ENCODE measurements around the gene UQCC5.

The UQCC5 gene

DNA sequence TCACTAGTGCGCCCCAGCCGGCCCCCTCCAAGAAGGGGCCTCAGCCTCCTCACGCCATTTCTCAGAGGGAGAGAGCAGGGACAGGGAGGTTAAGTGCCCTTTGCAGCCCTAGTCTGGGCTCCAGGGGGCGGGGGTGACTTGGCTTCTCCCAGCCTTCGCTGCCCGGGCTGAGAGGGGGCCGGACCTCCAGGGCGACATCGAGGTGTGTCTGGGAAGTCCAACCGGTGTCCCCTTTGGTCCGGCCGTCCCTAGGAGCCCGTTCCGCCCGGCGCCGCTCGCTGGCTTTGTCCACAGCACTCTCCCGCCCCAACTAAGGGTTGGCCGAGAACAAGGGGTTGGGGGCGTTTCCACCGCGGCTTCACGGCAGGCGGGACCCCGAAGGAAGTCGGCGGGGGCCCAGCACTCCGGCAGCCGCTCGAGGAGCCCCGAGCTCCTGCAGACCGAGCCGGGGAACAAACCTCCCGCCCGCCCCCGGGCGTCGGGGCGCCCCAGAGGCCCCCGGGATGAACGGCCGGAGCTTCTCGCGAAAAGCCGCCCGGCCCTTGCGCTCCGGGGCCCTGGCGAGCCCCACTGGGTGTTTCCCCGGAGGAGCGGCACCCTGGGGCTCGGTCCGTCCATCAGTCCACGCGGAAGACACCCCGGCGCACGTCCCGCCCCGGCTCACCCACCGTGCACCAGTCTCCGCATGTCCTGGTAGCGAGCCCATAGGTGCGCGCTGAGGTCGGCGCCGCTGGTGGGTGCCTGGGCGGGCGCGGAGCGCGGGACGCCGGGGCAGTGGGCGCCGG lies 3.4 kb upstream of the UQCC5 start:
- Mint-ChIP-seq H3K4me1 (ENCODE audit: low read depth) (peaks cover 28% of the 10 kb centered on the region), H3K27ac (peak overlapping the region; percentile 74), H3K9me3 (no peaks in the 10 kb centered on the region), H3K36me3 (ENCODE audit: low read depth) (peaks cover 36% of the 10 kb centered on the region), H3K27me3 (no peaks in the 10 kb centered on the region), H3K4me3 (peak overlapping the region; percentile 83)
- peak; percentile 64 for DNase-seq

DNA sequence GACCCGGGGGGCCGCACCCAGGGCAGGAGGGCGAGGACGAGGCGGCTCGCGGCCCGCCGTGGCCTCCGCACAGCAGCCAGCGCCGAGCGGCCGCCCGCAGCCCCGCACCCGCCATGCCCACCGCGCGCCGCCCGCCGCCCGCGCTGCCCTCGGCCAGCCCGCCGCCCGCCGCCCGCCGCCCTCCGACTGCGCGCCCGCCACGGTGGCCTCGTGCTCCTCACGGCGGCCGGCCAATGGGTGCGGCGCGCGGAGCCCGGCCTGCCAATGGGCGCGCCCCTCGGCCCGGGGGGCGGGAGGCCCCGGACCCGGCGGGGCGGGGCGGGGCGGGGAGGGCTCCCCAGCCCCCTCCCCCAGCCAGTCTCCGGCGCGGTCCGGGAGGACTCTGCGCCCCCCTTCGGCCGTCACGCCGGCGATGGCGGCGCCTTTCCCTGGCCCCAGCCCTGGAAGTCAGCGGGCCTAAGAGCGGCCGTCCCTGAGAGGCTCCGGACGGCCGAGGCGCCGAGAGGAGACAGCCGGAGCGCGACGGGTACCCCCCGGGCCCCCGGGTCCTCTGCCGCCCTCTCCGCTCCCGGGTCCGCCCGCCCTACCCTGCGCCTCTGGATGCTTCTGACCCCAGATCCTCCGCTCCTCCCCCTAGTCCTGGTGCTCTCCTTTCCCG lies 2.7 kb upstream of the UQCC5 start, which contains the start of gene NT5DC2:
TSS of gene NT5DC2 (minus strand) at position 235 of the 658 bp plus-strand sequence. CDS start at position 115, 120 bp downstream.
- DNase-seq, result peak; percentile 82
- Mint-ChIP-seq H3K9me3 (no peaks in the 10 kb centered on the region), H3K4me1 (ENCODE audit: low read depth) (peaks cover 34% of the 10 kb centered on the region), H3K4me3 (peak within 1 kb of the TSS; percentile 83), H3K27me3 (no peaks in the 10 kb centered on the region), H3K27ac (peak within 1 kb of the TSS; percentile 74), H3K36me3 (ENCODE audit: low read depth) (peaks cover 35% of the 10 kb centered on the region)

DNA sequence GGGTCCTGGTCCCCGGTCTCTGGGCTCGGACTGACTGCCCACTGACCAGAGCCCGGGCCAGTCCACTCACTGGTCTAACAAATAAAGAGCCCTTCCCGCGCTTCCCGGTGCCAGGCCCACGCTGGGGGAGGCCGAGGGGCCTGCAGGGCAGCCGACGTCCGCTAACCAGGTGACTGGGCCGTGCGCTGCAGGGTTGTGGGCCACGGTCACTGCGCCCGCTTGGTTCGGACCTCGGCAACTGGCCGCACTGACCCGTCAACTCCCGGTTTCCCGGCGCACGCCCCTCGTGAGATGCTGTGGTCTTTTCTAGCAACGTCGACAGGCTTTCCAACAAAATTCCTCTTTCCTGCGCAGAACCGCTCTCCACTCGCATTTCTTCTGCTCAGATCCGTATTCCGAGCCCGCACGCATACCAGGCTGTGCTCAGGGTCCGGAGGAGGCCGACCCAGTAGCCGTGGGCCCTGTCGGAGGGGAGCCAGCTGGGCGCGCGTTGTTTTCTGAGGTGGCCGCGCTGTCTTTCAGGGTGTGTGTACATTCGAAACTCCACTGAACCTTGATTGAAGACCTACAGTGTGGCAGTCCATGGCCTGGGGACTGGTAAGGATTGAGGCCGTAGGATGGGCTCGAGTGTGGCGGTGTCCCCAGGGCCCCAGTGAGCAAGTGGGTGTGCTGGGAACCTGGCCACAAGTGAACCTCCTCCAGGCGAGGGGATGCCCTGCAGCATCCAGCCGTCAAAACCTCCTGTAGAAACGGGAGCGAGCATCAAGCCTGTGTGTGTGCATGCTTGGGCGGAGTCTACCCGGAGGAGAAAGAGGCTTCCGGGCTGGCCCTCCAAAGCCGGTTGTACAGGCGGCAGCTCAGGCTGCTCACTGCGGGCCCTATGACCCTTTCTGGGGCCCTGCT lies 1.9 kb upstream of the UQCC5 start:
- peaks cover 41% of the 10 kb centered on the region for H3K4me1 Mint-ChIP-seq (ENCODE audit: low read depth)
- peak; percentile 34 for DNase-seq

DNA sequence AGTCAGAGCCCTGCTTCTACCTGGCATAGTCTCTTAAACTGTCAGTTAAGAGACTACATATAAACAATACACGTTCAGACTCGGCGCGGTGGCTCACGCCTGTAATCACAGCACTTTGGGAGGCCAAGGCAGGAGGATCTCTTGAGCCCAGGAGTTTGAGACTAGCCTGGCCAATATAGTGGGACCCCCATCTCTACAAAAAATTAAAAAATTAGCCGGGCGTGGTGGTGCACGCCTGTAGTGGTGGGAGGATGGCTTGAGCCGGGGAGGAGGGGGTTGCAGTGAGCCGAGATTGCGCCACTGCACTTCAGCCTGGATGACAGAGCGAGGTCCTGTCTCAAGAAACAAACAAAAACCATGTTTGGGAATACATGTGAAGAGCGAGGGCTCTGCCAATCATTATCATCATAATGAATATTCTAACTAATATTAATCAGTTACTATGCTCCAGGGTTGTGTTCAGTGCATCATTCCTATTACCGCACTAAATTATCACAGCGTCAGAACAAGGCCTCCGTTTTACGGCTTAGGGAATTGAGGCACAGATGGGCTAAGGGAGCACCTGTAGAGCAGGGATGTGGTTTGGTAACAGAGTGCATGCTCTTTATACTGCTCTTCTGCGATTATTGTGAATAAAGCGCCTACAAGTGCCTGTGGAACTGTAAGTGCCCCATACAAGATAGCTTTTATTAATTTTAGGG lies 844 bp upstream of the UQCC5 start:
- H3K4me3 Mint-ChIP-seq, result peak overlapping the region; percentile 96
- peak; percentile 28 for DNase-seq
- H3K4me1 Mint-ChIP-seq (ENCODE audit: low read depth), result peaks cover 49% of the 10 kb centered on the region
- peaks cover 46% of the 10 kb centered on the region for H3K36me3 Mint-ChIP-seq (ENCODE audit: low read depth)
- H3K9me3 Mint-ChIP-seq, result no peaks in the 10 kb centered on the region
- H3K27me3 Mint-ChIP-seq, result no peaks in the 10 kb centered on the region
- peak overlapping the region; percentile 73 for H3K27ac Mint-ChIP-seq

More for the DNA sequence above, 1.9 kb upstream of the UQCC5 start:
- no peaks in the 10 kb centered on the region for H3K9me3 Mint-ChIP-seq
- peak overlapping the region; percentile 76 for H3K4me3 Mint-ChIP-seq
- no peaks in the 10 kb centered on the region for H3K27me3 Mint-ChIP-seq
- H3K27ac Mint-ChIP-seq, result peak overlapping the region; percentile 73
- H3K36me3 Mint-ChIP-seq (ENCODE audit: low read depth), result peaks cover 38% of the 10 kb centered on the region

DNA sequence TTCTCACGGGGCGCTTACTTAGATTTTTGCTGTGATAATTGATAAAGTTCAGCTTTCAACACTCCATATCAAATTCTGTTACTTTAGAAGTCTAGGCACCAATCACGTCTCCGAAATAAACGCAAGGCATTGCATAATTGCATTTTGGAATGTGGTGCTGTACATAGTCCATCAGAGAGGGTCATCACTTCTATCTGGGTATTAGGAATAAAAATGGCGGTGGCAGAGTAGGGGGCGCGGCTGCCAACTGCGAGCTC lies 365 bp upstream of the UQCC5 start:
- no peak for DNase-seq
- no peaks in the 10 kb centered on the region for H3K27me3 Mint-ChIP-seq
- peaks cover 54% of the 10 kb centered on the region for H3K4me1 Mint-ChIP-seq (ENCODE audit: low read depth)
- peaks cover 50% of the 10 kb centered on the region for H3K36me3 Mint-ChIP-seq (ENCODE audit: low read depth)
- no peaks in the 10 kb centered on the region for H3K9me3 Mint-ChIP-seq
- H3K4me3 Mint-ChIP-seq, result peak overlapping the region; percentile 96
- H3K27ac Mint-ChIP-seq, result peak overlapping the region; percentile 96

DNA sequence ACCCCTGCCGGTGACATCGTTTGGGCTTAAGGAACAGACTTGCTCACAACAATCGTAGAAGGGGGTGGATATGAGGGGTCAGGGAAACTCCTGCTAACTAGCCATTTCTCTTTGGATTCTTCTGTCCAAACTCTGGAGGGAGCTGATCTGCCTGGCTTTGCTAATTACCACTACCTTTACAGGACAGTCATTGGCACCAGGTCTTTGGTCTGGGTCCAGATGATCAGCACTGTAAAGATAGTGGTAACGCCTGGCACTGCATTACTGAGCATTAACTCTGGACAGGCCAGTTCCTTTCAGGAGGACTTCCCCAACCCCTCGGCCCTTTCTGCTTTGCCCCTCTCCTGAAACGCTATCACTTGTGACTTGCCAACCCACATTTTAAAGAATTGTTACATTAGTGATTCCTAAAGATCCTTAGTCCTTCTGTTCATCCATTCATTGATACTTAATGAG lies 788 bp downstream of the UQCC5 start:
- Mint-ChIP-seq H3K4me1 (ENCODE audit: low read depth) (peaks cover 56% of the 10 kb centered on the region), H3K27me3 (no peaks in the 10 kb centered on the region), H3K4me3 (peak overlapping the region; percentile 96), H3K36me3 (ENCODE audit: low read depth) (peaks cover 62% of the 10 kb centered on the region), H3K27ac (peak overlapping the region; percentile 96), H3K9me3 (no peaks in the 10 kb centered on the region)
- no peak for DNase-seq

DNA sequence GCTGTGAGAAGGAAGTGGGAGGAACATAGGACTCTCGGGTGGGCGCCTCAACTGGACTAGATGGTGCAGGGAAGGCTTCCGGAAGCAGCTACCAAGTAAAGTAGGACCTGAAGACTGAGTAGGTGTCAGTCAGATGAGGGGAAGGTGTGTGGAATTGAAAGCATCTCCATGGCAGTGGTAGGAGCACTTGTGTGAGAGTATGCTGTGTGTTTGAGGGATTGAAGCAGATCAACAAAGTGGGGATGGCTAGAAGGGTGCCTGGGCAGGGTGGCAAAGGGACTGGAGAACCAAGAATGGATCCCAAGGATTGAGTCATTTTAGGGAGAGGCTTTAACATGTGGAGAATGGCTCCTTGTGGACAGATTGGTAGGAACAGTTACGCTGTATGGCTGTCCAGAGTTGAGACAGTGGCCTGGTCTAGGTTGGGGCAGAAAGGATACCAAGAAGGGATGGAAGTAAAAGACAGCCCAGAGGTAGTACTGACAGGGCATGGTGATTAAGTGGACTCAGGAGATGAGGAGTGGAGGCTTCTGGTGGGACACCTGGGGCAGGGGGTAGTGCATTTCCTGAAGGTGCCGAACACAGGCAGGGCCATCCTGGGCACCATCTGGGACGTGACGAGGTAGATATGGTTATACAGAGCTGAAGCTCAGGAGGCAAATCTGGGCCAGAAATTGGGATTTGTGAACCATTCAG lies 1.5 kb downstream of the UQCC5 start:
- Mint-ChIP-seq H3K4me3 (peak overlapping the region; percentile 96), H3K4me1 (ENCODE audit: low read depth) (peaks cover 51% of the 10 kb centered on the region), H3K27me3 (no peaks in the 10 kb centered on the region), H3K9me3 (no peaks in the 10 kb centered on the region), H3K27ac (peak overlapping the region; percentile 96), H3K36me3 (ENCODE audit: low read depth) (peaks cover 59% of the 10 kb centered on the region)
- DNase-seq, result peak; percentile 31

DNA sequence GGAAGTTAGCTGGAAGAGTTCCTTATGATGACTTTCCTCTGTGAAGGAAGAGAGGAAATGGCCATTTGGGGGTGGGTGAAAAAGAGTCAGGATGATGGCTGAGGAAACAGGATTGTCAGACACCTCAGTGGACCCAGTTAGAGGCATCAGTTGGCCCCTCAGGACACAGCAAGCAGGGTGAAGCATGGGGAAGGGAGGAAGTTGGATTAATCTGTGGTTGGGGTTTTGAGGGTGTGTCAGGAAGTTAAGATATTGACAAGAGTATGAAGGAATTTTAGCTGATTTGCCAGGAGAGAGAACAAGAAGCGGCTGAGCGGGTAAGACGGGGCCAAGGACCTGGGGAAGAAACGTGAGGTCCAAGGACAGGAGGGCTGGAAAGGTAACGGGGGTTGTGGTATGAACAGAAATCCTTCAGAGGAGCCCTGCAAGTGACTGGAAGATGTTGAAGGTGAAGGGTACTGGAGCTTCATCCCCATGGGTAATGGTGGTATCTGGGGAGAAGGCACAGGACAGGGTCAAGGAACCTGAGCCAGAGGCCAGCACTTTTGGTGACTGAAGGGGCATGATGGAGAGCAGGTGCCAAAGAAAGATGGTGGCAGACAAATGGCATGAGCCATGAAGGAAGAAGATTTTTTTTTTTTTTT lies 2.7 kb downstream of the UQCC5 start:
- peaks cover 51% of the 10 kb centered on the region for H3K4me1 Mint-ChIP-seq (ENCODE audit: low read depth)
- no peak for DNase-seq
- H3K27me3 Mint-ChIP-seq, result no peaks in the 10 kb centered on the region
- peaks cover 67% of the 10 kb centered on the region for H3K36me3 Mint-ChIP-seq (ENCODE audit: low read depth)
- peak overlapping the region; percentile 96 for H3K4me3 Mint-ChIP-seq
- H3K27ac Mint-ChIP-seq, result peak overlapping the region; percentile 83
- no peaks in the 10 kb centered on the region for H3K9me3 Mint-ChIP-seq

DNA sequence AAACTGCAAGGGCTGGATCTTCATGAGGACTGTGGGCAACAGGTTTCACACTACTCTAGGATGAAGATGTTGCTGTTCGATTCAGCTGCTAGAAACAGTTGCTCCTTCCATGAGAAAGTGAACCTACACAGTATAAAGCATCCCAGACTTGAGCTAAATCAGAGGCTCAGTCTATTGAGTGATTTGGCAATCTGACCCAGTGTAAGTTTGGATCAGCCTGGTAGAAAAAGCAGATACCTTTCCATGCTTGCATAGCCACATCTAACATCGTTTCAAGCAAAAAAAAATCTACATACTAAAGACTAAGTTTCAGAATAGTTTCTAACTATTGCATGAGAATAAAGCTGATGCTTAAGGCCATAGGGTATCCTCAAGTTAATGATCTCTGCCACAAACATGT lies 4.6 kb downstream of the UQCC5 start:
- DNase-seq, result no peak
- no peak overlapping the region for H3K4me3 Mint-ChIP-seq
- peak overlapping the region; percentile 34 for H3K27ac Mint-ChIP-seq
- peaks cover 41% of the 10 kb centered on the region for H3K4me1 Mint-ChIP-seq (ENCODE audit: low read depth)
- no peaks in the 10 kb centered on the region for H3K9me3 Mint-ChIP-seq
- H3K27me3 Mint-ChIP-seq, result no peaks in the 10 kb centered on the region
- peaks cover 84% of the 10 kb centered on the region for H3K36me3 Mint-ChIP-seq (ENCODE audit: low read depth)

DNA sequence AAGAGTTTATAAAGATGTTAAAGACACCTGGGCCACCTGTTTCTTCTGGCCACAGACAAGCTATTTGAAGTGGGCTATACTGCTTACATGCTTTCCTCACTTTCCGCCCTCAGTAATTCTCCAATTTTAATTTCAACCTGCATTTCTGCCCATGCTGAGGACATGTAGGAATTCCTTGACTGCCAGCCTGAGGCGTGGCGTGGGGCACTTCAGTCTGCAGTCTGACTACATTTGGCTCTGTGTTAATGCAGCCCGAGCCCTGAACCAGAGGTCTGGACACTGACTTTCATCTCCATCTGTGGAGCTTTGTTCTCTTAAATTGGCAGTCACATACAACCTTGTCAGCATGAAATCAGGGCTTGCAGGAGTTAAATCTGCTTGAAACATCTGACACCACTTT lies 8.5 kb downstream of the UQCC5 start:
- Mint-ChIP-seq H3K4me3 (no peak overlapping the region), H3K27ac (peak overlapping the region; percentile 42), H3K9me3 (no peaks in the 10 kb centered on the region), H3K27me3 (no peaks in the 10 kb centered on the region), H3K4me1 (ENCODE audit: low read depth) (peaks cover 20% of the 10 kb centered on the region), H3K36me3 (ENCODE audit: low read depth) (peaks cover 85% of the 10 kb centered on the region)
- no peak for DNase-seq

DNA sequence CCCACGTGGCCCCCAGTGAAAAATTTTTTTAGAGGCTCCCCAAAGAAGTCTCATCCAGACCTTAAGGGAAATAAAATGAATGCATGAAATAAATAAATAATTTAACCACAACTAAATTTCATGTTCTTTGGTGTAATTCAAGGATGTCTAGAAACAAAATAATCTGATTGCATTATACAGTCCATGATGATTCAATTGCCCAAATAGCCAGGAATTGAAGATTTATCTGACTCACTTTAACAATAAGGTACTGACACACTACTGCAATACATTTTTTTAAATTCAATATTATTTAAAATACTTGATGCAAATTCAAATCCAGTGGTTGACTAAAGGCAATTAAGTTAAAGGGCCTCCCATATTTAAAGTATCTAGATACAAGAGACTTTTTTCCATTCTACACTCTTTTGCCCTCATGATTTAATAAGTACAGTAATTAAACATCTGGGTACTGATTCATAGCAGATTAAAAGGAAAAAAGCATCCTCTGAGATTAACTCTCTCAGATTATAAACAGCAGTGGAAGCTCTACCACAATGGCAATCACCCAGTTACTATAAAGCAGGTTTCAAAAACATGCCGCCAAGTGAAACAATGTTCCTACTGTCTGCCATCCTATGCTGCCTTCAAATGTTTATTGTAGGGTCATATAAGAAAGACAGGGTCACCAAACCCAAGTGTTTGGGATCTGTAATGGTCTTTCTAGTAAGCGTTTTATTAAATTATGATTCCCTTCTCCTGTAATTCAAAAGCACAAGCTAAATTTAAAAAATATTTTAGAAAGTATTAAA lies 9.9 kb downstream of the UQCC5 start:
- Mint-ChIP-seq H3K9me3 (no peaks in the 10 kb centered on the region), H3K4me1 (ENCODE audit: low read depth) (peaks cover 7% of the 10 kb centered on the region), H3K36me3 (ENCODE audit: low read depth) (peaks cover 82% of the 10 kb centered on the region), H3K4me3 (no peak overlapping the region), H3K27ac (peak overlapping the region; percentile 38), H3K27me3 (no peaks in the 10 kb centered on the region)
- DNase-seq, result no peak

DNA sequence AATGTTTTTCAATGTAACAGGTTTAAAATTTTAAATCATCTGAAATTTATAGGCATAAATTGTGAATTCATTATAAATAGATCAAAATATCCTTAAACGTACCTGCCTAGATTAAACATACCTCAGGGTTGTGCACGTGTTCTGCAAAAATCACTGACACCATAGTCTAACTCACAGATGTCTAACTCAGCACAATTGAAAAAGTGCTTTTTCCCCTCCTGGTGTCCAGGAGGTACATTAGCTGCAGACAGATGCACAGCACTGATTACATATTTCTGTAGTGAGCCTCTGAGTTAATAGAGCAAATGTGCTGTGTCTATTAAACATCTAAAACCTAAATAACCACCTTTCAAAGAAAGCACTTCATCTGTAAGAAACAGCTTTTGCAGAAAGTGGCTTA lies 10.7 kb downstream of the UQCC5 start:
- H3K36me3 Mint-ChIP-seq (ENCODE audit: low read depth), result peaks cover 82% of the 10 kb centered on the region
- DNase-seq, result no peak
- no peak overlapping the region for H3K4me3 Mint-ChIP-seq
- peak overlapping the region; percentile 52 for H3K27ac Mint-ChIP-seq
- H3K4me1 Mint-ChIP-seq (ENCODE audit: low read depth), result peaks cover 6% of the 10 kb centered on the region
- H3K9me3 Mint-ChIP-seq, result no peaks in the 10 kb centered on the region
- no peaks in the 10 kb centered on the region for H3K27me3 Mint-ChIP-seq

DNA sequence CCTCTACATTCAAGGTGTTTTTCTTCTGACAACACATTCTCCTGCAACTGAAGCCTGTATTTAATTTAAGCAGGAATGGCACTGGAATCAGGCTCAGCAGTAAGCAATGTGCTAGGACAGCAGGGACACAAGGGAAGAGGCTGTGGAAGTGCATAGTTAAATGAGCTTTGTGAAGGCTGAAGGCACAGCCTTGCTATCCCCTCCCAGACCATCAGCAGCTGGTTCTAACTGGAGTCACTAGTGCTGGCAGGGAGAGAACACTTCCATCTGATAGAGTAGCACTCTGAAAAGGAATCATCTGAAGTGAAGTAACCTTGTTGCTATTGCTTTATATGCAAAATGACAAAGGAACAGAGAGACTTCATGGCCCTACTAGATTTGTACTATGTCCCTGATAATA lies 14.7 kb downstream of the UQCC5 start:
- Mint-ChIP-seq H3K27ac (peak overlapping the region; percentile 73), H3K9me3 (no peaks in the 10 kb centered on the region)

More for the DNA sequence above, 14.7 kb downstream of the UQCC5 start:
- Mint-ChIP-seq H3K27me3 (no peaks in the 10 kb centered on the region), H3K4me3 (no peak overlapping the region), H3K36me3 (ENCODE audit: low read depth) (peaks cover 87% of the 10 kb centered on the region), H3K4me1 (ENCODE audit: low read depth) (peaks cover 11% of the 10 kb centered on the region)
- no peak for DNase-seq

All from activated T-cell treated with anti-CD3 and anti-CD28 coated beads, Interleukin-2, amount 50 U/mL, for 24 hours (primary cell).